ENCODE results near the gene PDE6B. TPM values are rescaled to one million over a fixed set of nuclear protein-coding genes. Genes with fewer than 3 reads are reported as not detected.
A peak's percentile ranks its signal among the peaks of the same experiment; 100 is the strongest.

The PDE6B gene
- total and polyA plus RNA-seq, 2 donors (not counting 1 experiment from before 2014, with no cell fraction given): 2.1 TPM; not detected in 1

DNA sequence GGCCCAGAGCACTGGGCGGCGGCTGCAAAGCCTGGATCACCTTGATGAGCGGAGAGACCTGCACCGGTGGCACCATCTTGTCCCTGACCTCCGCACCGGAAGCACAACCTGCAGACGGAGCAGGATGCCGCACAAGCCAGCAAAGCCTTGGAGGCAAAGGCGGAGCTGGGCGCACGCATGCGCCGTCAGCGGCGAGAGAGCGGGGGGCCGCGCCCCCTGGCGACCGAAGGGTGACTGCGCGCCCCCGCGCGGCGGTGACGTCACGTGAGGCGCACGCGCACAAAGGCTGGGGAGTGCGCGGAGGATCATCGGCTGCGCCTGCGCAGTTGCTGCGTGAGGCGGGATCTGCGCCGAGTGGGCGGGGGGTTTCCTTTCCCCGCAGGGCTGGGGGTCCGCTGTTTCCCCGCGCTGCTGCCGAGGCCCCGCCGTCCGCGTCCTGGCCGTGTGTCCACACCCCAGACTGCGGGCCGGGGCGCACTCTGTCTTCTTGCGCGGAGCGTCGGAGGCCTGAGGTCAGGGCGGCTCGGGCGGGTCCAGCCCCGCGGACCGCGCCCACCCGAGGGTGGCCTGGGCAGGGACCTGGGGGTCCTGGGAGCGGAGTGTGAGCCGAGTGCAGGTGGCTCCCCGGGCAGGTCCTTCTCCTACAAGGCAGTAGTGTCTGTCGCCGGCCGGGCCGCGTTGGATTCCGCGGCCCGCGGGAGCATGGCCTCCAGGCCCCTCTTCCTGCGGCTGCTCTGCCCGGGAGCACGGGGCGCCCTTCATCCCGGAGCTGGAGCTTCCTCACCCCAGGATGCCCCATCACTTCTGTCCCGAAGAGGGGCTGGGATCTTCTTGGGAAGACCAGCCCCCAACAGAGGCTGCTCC, 49.0 kb downstream of the PDE6B start, which contains the start of the genes ATP5ME and MYL5:
TSS of gene ATP5ME (minus strand) at position 105 of the 864 bp plus-strand sequence. CDS start at position 76, 29 bp downstream.
TSS of gene MYL5 (plus strand) at position 371 of the 864 bp plus-strand sequence. CDS start 3,485 bp downstream, outside the sequence.
- Histone ChIP-seq H3K27ac (ENCODE audit: insufficient read depth, low read length) (peak within 1 kb of the TSS; percentile 96), H3K4me1 (ENCODE audit: control insufficient read depth, extremely low read depth, insufficient read depth, low read length) (peaks cover 4% of the 10 kb centered on the region), H4K20me1 (ENCODE audit: control insufficient read depth, extremely low read depth, insufficient read depth, low read length) (no peaks in the 10 kb centered on the region), H2AFZ (ENCODE audit: low read length) (peak within 1 kb of the TSS; percentile 81), H3K4me3 (replicated peaks in 1 of 4; ENCODE audit: control extremely low read depth in 1 of 4, insufficient read depth in 1 of 4, low read depth in 3 of 4, low read length in 4 of 4) (peak within 1 kb of the TSS; percentile 84 to 99 (median 94)), H3K79me2 (ENCODE audit: control insufficient read depth, insufficient read depth, low read length) (peaks cover 13% of the 10 kb centered on the region), H3K27me3 (ENCODE audit: control insufficient read depth, insufficient read depth, low read length) (no peaks in the 10 kb centered on the region), H3K9me3 (ENCODE audit: control insufficient read depth, insufficient read depth, low read depth, low read length) (no peaks in the 10 kb centered on the region), H3K36me3 (ENCODE audit: control insufficient read depth, insufficient read depth, low read length) (peaks cover 9% of the 10 kb centered on the region), H3K9ac (ENCODE audit: insufficient read depth, low read length) (peak within 1 kb of the TSS; percentile 98), H3K4me2 (ENCODE audit: extremely low read depth, insufficient read depth, low read length) (peak within 1 kb of the TSS; percentile 99)
- DNase-seq (ENCODE audit: low read depth in 2 of 2): peak; percentile 90 to 95
- TF ChIP-seq EZH2 (IDR thresholded peaks at IDR 0.05; ENCODE audit: low read length, missing control alignments) (no peak), CTCF (conservative IDR thresholded peaks at IDR 0.05 in 1 of 2, IDR thresholded peaks at IDR 0.05 in 1 of 2; ENCODE audit: low read depth in 1 of 2, low read length in 2 of 2) (peak; percentile 63 to 81)

- no peaks in the 10 kb centered on the region for H3K27me3 ChIP-seq (ENCODE audit: control insufficient read depth, insufficient read depth, low read length)
- no peaks in the 10 kb centered on the region for H4K20me1 ChIP-seq (ENCODE audit: control insufficient read depth, extremely low read depth, insufficient read depth, low read length)
- H3K9me3 ChIP-seq (ENCODE audit: control insufficient read depth, insufficient read depth, low read depth, low read length): no peaks in the 10 kb centered on the region
- peaks cover 9% of the 10 kb centered on the region for H3K36me3 ChIP-seq (ENCODE audit: control insufficient read depth, insufficient read depth, low read length)
- peak overlapping the region; percentile 96 for H3K27ac ChIP-seq (ENCODE audit: insufficient read depth, low read length)
- TF ChIP-seq EZH2 (IDR thresholded peaks at IDR 0.05; ENCODE audit: low read length, missing control alignments) (no peak), CTCF (conservative IDR thresholded peaks at IDR 0.05 in 1 of 2, IDR thresholded peaks at IDR 0.05 in 1 of 2; ENCODE audit: low read depth in 1 of 2, low read length in 2 of 2) (no peak)
- H2AFZ ChIP-seq (ENCODE audit: low read length): no peak overlapping the region
- H3K4me3 ChIP-seq (replicated peaks in 1 of 4; ENCODE audit: control extremely low read depth in 1 of 4, insufficient read depth in 1 of 4, low read depth in 3 of 4, low read length in 4 of 4): peak overlapping the region; percentile 62 to 99 (median 89)
- H3K4me1 ChIP-seq (ENCODE audit: control insufficient read depth, extremely low read depth, insufficient read depth, low read length): peaks cover 4% of the 10 kb centered on the region
- peaks cover 13% of the 10 kb centered on the region for H3K79me2 ChIP-seq (ENCODE audit: control insufficient read depth, insufficient read depth, low read length)
- no peak for DNase-seq (ENCODE audit: low read depth in 2 of 2)
- peak overlapping the region; percentile 98 for H3K9ac ChIP-seq (ENCODE audit: insufficient read depth, low read length)
- peak overlapping the region; percentile 94 for H3K4me2 ChIP-seq (ENCODE audit: extremely low read depth, insufficient read depth, low read length)
Measured at GRCh38 chr4:675036-675882, 49.9 kb downstream of the PDE6B start.

All from fibroblast of lung (primary cell).